ENCODE results near the gene PISD.
"Not testable (repeated sequence)": the region's sequence is repeated elsewhere in the genome, so short reads cannot be mapped to it uniquely, and the experiment has no call there.

Gene PISD

GRCh38 chr22:31604746-31605705, 57.0 kb downstream of the PISD start:
- H3K4me3 ChIP-seq (ENCODE audit: low read depth, low read length), result no peak overlapping the region
- no peak for TF ChIP-seq CTCF (IDR thresholded peaks at IDR 0.05; ENCODE audit: low read depth, low read length)

- no peak for TF ChIP-seq CTCF (IDR thresholded peaks at IDR 0.05; ENCODE audit: low read depth, low read length)
- H3K4me3 ChIP-seq (ENCODE audit: low read depth, low read length), result no peak overlapping the region
These were observed 57.8 kb downstream of the PISD start for GRCh38 chr22:31604137-31604705.

- H3K4me3 ChIP-seq (ENCODE audit: low read depth, low read length), result no peak overlapping the region
- TF ChIP-seq CTCF (IDR thresholded peaks at IDR 0.05; ENCODE audit: low read depth, low read length), result no peak
These were observed 58.4 kb downstream of the PISD start for GRCh38 chr22:31603574-31603973.

DNA sequence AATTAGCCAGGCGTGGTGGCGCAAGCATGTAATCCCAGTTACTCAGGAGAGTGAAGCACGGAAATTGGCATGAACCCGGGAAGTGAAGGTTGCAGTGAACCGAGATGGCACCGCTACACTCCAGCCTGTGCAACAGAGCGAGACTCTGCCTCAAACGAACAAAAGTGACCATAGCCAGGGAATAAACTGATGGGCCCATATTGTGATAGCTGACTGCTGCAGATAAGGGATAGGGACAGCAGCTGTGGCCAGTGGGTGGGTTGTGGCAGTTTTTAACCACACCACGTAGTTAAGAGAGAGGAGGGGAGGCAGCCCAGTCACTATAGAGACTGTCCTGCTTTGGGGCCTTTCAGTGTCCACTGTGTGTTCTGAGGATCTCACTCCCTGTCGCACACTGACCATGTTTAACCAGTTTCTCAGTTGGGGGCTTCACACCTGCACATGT, 58.9 kb downstream of the PISD start:
- TF ChIP-seq CTCF (IDR thresholded peaks at IDR 0.05; ENCODE audit: low read depth, low read length), result no peak
- no peak overlapping the region for H3K4me3 ChIP-seq (ENCODE audit: low read depth, low read length)

- no peak overlapping the region for H3K4me3 ChIP-seq (ENCODE audit: low read depth, low read length)
- no peak for TF ChIP-seq CTCF (IDR thresholded peaks at IDR 0.05; ENCODE audit: low read depth, low read length)
These were observed 59.6 kb downstream of the PISD start for GRCh38 chr22:31602259-31602952.

GRCh38 chr22:31595271-31595670, 66.7 kb downstream of the PISD start:
- TF ChIP-seq CTCF (IDR thresholded peaks at IDR 0.05; ENCODE audit: low read depth, low read length), result no peak
- no peak overlapping the region for H3K4me3 ChIP-seq (ENCODE audit: low read depth, low read length)

DNA sequence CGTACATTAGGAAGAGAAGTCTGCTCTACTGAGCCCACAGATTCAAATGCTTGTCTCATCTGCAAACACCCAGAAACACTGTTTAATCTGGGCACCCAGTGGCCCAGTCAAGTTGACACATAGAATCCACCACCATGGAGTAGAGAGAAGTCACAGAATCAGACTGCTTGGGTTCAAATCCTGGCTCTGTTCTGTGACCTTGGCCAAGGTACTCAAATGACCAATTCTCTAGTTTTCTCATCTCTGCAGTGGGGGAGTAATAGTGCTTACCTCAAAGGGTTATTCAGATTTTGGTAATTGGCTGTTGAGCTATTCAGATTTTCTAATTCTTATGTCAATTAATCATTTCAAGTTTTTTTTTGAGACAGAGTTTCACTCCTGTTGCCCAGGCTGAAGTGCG, 71.9 kb downstream of the PISD start:
- not testable (repeated sequence) for H3K4me3 ChIP-seq (ENCODE audit: low read depth, low read length)
